MM.1S (cell line): ENCODE results near the gene SNAPC1.

Source experiments
- DNase-seq: peaks from one replicate; pipeline ENCODE4 v3.0.0-alpha.2; 2015
- H2AFZ ChIP-seq: fragments of 300-600 bp; sonication (generic); 2 replicates; pipeline ENCODE4 v1.6.0; 2016; ENCODE audit warnings: antibody characterized with exemption, low read length
- H3F3A ChIP-seq: fragments of 300-600 bp; sonication (generic); 2 replicates; pipeline ENCODE4 v1.6.1; 2016; ENCODE audit warnings: mild to moderate bottlenecking, antibody characterized with exemption, low read length, moderate library complexity, mixed read lengths; ENCODE audit not compliant: insufficient read depth
- H3K27ac ChIP-seq: fragments of 300-600 bp; sonication (generic); 2 replicates; pipeline ENCODE4 v1.5.1; 2016; ENCODE audit warnings: mild to moderate bottlenecking, low read length
- H3K27me3 ChIP-seq: fragments of 300-600 bp; sonication (generic); replicated peaks from 2 replicates; pipeline ENCODE4 v1.6.0; 2016; ENCODE audit warnings: low read length; ENCODE audit not compliant: insufficient read depth
- H3K36me3 ChIP-seq: fragments of 300-600 bp; sonication (generic); replicated peaks from 2 replicates; pipeline ENCODE4 v1.6.1; 2016; ENCODE audit warnings: mild to moderate bottlenecking, low read length, mixed read lengths; ENCODE audit not compliant: insufficient read depth
- H3K4me1 ChIP-seq: fragments of 300-600 bp; sonication (generic); 2 replicates; pipeline ENCODE4 v1.6.1; 2016; ENCODE audit warnings: low read length, mixed read lengths
- H3K4me2 ChIP-seq: fragments of 300-600 bp; sonication (generic); 2 replicates; pipeline ENCODE4 v1.6.0; 2016; ENCODE audit warnings: low read depth, low read length
- H3K4me3 ChIP-seq: fragments of 300-600 bp; sonication (generic); 2 replicates; pipeline ENCODE4 v1.5.1; 2016; ENCODE audit warnings: low read length, mixed read lengths
- H3K79me2 ChIP-seq: fragments of 300-600 bp; sonication (generic); 2 replicates; pipeline ENCODE4 v1.6.1; 2016; ENCODE audit warnings: mixed run types, low read length, mixed read lengths
- H3K9ac ChIP-seq: fragments of 300-600 bp; sonication (generic); 2 replicates; pipeline ENCODE4 v1.6.1; 2016; ENCODE audit warnings: low read length, mixed read lengths
- H3K9me2 ChIP-seq: fragments of 300-600 bp; sonication (generic); replicated peaks from 2 replicates; pipeline ENCODE4 v1.6.1; 2016; ENCODE audit warnings: mild to moderate bottlenecking, low read length, mixed read lengths; ENCODE audit not compliant: insufficient read depth
- H3K9me3 ChIP-seq: fragments of 300-600 bp; sonication (generic); replicated peaks from 2 replicates; pipeline ENCODE4 v1.6.1; 2016; ENCODE audit warnings: mild to moderate bottlenecking, low read length, mixed read lengths; ENCODE audit not compliant: insufficient read depth
- H4K20me1 ChIP-seq: fragments of 300-600 bp; sonication (generic); 2 replicates; pipeline ENCODE4 v1.6.1; 2016; ENCODE audit warnings: mild to moderate bottlenecking, low read length, moderate library complexity, mixed read lengths; ENCODE audit not compliant: insufficient read depth
- CTCF ChIP-seq: fragments of 300-600 bp; sonication (generic); IDR thresholded peaks from 2 replicates; pipeline ENCODE4 v1.5.1; 2016; ENCODE audit warnings: antibody characterized with exemption, low read length, mixed read lengths
- EZH2 ChIP-seq: fragments of 300-600 bp; sonication (generic); optimal IDR thresholded peaks from 2 replicates; pipeline ENCODE3; 2017; ENCODE audit warnings: low read depth, mild to moderate bottlenecking, antibody characterized with exemption, low read length, mixed read lengths
- EZH2phosphoT487 ChIP-seq: fragments of 300-600 bp; sonication (generic); IDR thresholded peaks from 2 replicates; pipeline ENCODE4 v1.6.1; 2018; ENCODE audit warnings: antibody characterized with exemption, low read length

SNAPC1 gene

GRCh38 chr14:61718039-61718438 lies 44.2 kb upstream of the SNAPC1 start:
- no peak overlapping the region for H3K27ac ChIP-seq

GRCh38 chr14:61719344-61720293 lies 42.6 kb upstream of the SNAPC1 start:
- no peaks in the 10 kb centered on the region for H3K9me3 ChIP-seq
- H3K79me2 ChIP-seq, result peaks cover 66% of the 10 kb centered on the region
- no peak for DNase-seq
- no peak overlapping the region for H3K27ac ChIP-seq
- H3K4me2 ChIP-seq, result no peak overlapping the region
- no peak overlapping the region for H3K4me3 ChIP-seq
- H3K4me1 ChIP-seq, result no peaks in the 10 kb centered on the region
- peaks cover 12% of the 10 kb centered on the region; the same call in 1 of the 2 replicates for H4K20me1 ChIP-seq
- TF ChIP-seq CTCF (no peak), EZH2phosphoT487 (no peak), EZH2 (no peak)
- no peaks in the 10 kb centered on the region for H3K36me3 ChIP-seq
- no peaks in the 10 kb centered on the region for H3F3A ChIP-seq
- H2AFZ ChIP-seq, result no peak overlapping the region
- no peaks in the 10 kb centered on the region for H3K27me3 ChIP-seq
- H3K9me2 ChIP-seq, result no peaks in the 10 kb centered on the region
- no peak overlapping the region for H3K9ac ChIP-seq

More at GRCh38 chr14:61718039-61718438, 44.2 kb upstream of the SNAPC1 start:
- DNase-seq, result no peak
- Histone ChIP-seq H3K9me3 (no peaks in the 10 kb centered on the region), H3K27me3 (no peaks in the 10 kb centered on the region), H3K9ac (no peak overlapping the region), H3K36me3 (no peaks in the 10 kb centered on the region), H3K4me2 (no peak overlapping the region), H3K4me1 (no peaks in the 10 kb centered on the region), H2AFZ (no peak overlapping the region), H3F3A (no peaks in the 10 kb centered on the region), H3K4me3 (no peak overlapping the region), H3K79me2 (peaks cover 78% of the 10 kb centered on the region), H3K9me2 (no peaks in the 10 kb centered on the region), H4K20me1 (peaks cover 12% of the 10 kb centered on the region; the same call in 1 of the 2 replicates)
- TF ChIP-seq EZH2phosphoT487, result no peak
- TF ChIP-seq CTCF, result no peak
- TF ChIP-seq EZH2, result no peak

GRCh38 chr14:61720294-61720661 lies 41.9 kb upstream of the SNAPC1 start:
- Histone ChIP-seq H3K9ac (no peak overlapping the region), H3K9me2 (no peaks in the 10 kb centered on the region), H3K4me1 (no peaks in the 10 kb centered on the region), H2AFZ (no peak overlapping the region), H4K20me1 (peaks cover 12% of the 10 kb centered on the region; the same call in 1 of the 2 replicates), H3K27me3 (no peaks in the 10 kb centered on the region), H3K36me3 (no peaks in the 10 kb centered on the region), H3K9me3 (no peaks in the 10 kb centered on the region), H3K27ac (no peak overlapping the region), H3K79me2 (peaks cover 59% of the 10 kb centered on the region), H3K4me3 (no peak overlapping the region), H3F3A (no peaks in the 10 kb centered on the region), H3K4me2 (no peak overlapping the region)
- no peak for DNase-seq
- TF ChIP-seq EZH2 (no peak), EZH2phosphoT487 (no peak)

GRCh38 chr14:61720741-61721140 lies 41.5 kb upstream of the SNAPC1 start:
- no peaks in the 10 kb centered on the region for H3K36me3 ChIP-seq
- DNase-seq, result no peak
- H2AFZ ChIP-seq, result no peak overlapping the region
- H3K79me2 ChIP-seq, result peaks cover 54% of the 10 kb centered on the region
- no peak overlapping the region for H3K4me2 ChIP-seq
- H3F3A ChIP-seq, result no peaks in the 10 kb centered on the region
- H3K27ac ChIP-seq, result no peak overlapping the region
- H3K9ac ChIP-seq, result no peak overlapping the region
- no peak overlapping the region for H3K4me3 ChIP-seq
- TF ChIP-seq EZH2phosphoT487, result no peak
- no peak for TF ChIP-seq EZH2
- TF ChIP-seq CTCF, result no peak
- no peaks in the 10 kb centered on the region for H3K9me2 ChIP-seq
- H4K20me1 ChIP-seq, result peaks cover 12% of the 10 kb centered on the region; the same call in 1 of the 2 replicates
- no peaks in the 10 kb centered on the region for H3K4me1 ChIP-seq
- no peaks in the 10 kb centered on the region for H3K27me3 ChIP-seq
- H3K9me3 ChIP-seq, result no peaks in the 10 kb centered on the region
